Ecto neural progenitor cell (in vitro differentiated cells): ENCODE results near the gene LRIG3.
"Not testable (repeated sequence)": the region's sequence is repeated elsewhere in the genome, so short reads cannot be mapped to it uniquely, and the experiment has no call there.

Source experiments
- DNase-seq: peaks from one replicate; pipeline ENCODE4 v3.0.0-alpha.2; 2018; ENCODE audit warnings: low spot score

The LRIG3 gene

GRCh38 chr12:58906917-58907316 lies 13.4 kb downstream of the LRIG3 start:
- DNase-seq = no peak

- no peak for DNase-seq
These were observed 14.9 kb downstream of the LRIG3 start for GRCh38 chr12:58905422-58905821.

GRCh38 chr12:58902726-58903125 lies 17.6 kb downstream of the LRIG3 start:
- DNase-seq = not testable (repeated sequence)

- DNase-seq = no peak
These were observed 18.6 kb downstream of the LRIG3 start for GRCh38 chr12:58901664-58902063.

GRCh38 chr12:58897969-58898368 lies 22.3 kb downstream of the LRIG3 start:
- no peak for DNase-seq

- DNase-seq = no peak
These were observed 24.0 kb downstream of the LRIG3 start for GRCh38 chr12:58896278-58896677.

- no peak for DNase-seq
These were observed 25.3 kb downstream of the LRIG3 start for GRCh38 chr12:58895053-58895452.

GRCh38 chr12:58894040-58894439 lies 26.3 kb downstream of the LRIG3 start:
- no peak for DNase-seq

GRCh38 chr12:58893495-58893894 lies 26.8 kb downstream of the LRIG3 start:
- no peak for DNase-seq

GRCh38 chr12:58889557-58889956 lies 30.7 kb downstream of the LRIG3 start:
- DNase-seq = no peak

GRCh38 chr12:58888131-58888783 lies 32.0 kb downstream of the LRIG3 start:
- no peak for DNase-seq

GRCh38 chr12:58887068-58887467 lies 33.2 kb downstream of the LRIG3 start:
- DNase-seq = no peak

- no peak for DNase-seq
These were observed 33.8 kb downstream of the LRIG3 start for GRCh38 chr12:58886474-58886873.

GRCh38 chr12:58884916-58885315 lies 35.4 kb downstream of the LRIG3 start:
- no peak for DNase-seq

GRCh38 chr12:58883576-58884334 lies 36.5 kb downstream of the LRIG3 start:
- no peak for DNase-seq

GRCh38 chr12:58882826-58883225 lies 37.5 kb downstream of the LRIG3 start:
- DNase-seq = no peak

- DNase-seq = no peak
These were observed 38.5 kb downstream of the LRIG3 start for GRCh38 chr12:58881816-58882215.

GRCh38 chr12:58880639-58881038 lies 39.7 kb downstream of the LRIG3 start:
- DNase-seq = no peak

- DNase-seq = no peak
These were observed 43.0 kb downstream of the LRIG3 start for GRCh38 chr12:58877243-58877743.

- DNase-seq = no peak
These were observed 46.8 kb downstream of the LRIG3 start for GRCh38 chr12:58873496-58873895.

GRCh38 chr12:58871556-58871955 lies 48.7 kb downstream of the LRIG3 start:
- DNase-seq = no peak

- no peak for DNase-seq
These were observed 49.7 kb downstream of the LRIG3 start for GRCh38 chr12:58870595-58870994.

- no peak for DNase-seq
These were observed 59.5 kb downstream of the LRIG3 start for GRCh38 chr12:58860788-58861240.
